Stimulated activated CD4-positive, alpha-beta T cell treated with anti-CD3 and anti-CD28 coated beads, Interleukin-15, amount 100 ng/mL, for 24 hours (primary cell): ENCODE results near the gene ZNF180.
"Not testable (repeated sequence)": the region's sequence is repeated elsewhere in the genome, so short reads cannot be mapped to it uniquely, and the experiment has no call there.

Experiments used
- DNase-seq: peaks from one replicate; pipeline ENCODE4 v3.0.0-alpha.2; 2020

Gene ZNF180

DNA sequence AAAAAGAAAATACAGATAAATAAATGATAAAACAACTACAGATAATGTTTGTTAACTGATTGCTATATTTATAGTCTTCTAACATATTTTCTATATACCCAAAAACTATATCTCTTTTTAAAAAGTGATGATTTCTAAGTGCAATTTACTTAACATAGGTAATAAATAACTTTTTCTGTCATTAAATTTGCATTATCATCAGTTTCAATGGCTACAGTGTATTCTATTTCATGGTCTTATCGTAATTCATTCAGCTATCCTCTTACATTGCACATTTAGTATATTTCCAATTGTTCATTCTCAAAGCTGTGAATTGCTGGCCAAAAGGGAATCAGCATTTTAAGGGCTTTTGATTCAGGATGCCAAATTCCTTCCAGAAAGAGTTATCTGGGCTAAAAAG is 3.6 kb downstream of the ZNF180 start:
- DNase-seq: no peak

DNA sequence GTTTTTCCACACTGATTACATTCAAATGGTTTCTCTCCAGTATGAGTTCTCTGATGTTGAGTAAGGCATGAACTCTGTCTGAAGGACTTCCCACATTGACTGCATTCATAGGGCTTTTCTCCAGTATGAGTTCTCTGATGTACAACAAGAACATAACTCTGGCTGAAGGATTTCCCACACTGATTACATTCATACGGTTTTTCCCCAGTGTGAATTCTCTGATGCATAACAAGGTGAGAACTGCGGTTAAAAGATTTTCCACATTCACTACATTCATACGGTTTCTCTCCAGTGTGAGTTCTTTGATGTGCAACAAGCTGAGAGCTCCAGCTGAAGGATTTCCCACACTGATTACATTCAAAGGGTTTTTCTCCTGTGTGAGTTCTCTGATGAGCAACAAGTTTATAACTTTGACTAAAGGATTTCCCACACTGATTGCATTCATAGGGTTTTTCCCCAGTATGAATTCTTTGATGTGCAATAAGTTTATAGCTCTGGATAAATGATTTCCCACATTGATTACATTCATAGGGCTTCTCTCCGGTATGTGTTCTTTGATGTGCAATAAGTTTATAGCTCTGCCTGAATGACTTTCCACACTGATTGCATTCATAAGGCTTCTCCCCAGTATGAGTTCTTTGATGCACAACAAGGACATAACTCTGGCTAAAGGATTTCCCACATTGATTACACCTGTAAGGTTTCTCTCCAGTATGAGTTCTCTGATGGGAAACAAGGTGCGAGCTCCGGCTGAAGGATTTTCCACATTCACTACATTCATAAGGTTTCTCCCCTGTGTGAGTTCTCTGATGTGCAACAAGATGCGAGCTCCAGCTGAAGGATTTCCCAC is 23.5 kb downstream of the ZNF180 start:
- no peak for DNase-seq

DNA sequence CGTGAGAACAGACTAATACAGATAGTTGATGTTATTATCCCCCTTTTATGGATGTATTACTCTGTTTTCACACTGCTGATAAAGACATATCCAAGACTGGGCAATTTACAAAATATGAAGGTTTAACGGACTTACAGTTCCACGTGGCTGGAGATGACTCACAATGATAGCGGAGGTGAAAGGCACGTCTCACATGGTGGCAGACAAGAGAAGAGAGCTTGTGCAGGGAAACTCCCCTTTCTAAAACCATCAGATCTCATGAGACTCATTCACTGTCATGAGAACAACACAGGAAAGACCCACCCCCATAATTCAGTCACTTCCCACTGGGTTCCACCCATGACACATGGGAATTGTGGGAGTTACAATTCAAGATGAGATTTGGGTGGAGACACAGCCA is 31.6 kb downstream of the ZNF180 start:
- DNase-seq: not testable (repeated sequence)

DNA sequence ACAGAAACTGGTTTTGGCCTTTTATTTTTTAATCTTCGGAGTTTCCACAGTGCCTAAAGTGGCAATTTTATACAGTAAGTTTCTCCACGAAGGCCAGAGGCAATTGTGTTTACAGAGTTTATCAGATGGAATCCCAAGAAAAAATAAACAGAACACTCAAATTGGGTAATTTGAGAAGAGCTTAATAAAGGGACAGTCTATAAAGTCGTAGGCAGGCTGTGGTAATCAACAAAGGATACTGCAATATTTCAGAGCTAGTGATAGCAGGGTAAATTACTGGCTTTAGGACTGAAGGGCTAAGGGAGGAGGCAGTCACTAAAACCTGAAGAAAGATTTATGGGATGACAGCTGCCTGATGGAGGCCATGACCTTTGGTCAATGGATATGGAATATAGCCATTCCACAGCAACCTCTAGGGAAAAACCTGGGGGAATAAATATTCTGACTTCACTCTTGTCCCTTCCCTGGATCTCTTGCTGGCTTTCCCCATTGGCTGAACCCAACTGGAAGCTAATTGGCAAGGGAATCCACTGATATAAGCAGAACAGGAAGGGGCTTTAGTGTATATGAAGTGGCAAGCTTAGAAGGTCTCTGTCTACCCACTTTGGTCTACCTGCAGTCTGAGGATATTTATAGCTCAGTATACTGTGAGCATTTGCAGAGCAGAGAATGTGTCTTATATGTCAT is 37.6 kb downstream of the ZNF180 start:
- not testable (repeated sequence) for DNase-seq

DNA sequence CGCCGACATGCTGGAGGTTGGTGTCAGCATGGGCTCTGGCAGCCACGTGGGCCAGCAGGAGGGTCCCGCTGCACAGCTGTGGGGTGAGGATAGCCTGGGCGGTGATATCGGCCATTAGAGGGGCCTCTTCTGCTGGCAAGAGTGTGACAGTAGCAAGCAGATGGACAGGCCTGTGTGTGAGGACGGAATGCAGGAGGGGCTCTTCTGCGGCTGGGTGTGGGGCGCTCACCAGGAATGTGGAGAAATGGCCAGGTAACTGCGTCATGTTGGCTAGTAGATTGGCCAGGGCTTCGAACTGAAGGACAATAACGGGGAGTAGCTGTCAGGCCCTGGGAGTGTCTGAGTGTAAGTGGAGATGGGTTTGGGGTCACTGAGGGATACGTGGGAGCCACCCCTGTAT is 44.3 kb downstream of the ZNF180 start:
- DNase-seq: not testable (repeated sequence)

DNA sequence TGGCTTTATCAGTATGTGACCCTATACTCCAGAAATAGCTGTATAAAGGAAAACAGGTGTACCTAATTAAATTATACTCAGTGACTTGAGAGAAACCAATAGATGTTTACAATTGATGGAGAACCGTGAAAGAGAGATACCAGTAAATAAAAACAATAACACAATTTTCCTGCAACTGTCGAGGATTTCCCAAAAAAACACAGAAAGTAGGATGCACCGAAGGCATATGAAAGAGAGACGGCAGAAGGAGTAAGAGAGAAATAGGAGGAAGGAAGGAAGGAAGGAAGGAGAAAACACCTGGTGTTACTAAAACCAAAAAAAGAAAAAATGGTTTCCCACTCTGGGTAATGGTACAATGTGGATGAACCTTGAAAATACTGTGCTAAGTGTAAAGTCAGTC is 45.2 kb downstream of the ZNF180 start:
- DNase-seq: no peak

DNA sequence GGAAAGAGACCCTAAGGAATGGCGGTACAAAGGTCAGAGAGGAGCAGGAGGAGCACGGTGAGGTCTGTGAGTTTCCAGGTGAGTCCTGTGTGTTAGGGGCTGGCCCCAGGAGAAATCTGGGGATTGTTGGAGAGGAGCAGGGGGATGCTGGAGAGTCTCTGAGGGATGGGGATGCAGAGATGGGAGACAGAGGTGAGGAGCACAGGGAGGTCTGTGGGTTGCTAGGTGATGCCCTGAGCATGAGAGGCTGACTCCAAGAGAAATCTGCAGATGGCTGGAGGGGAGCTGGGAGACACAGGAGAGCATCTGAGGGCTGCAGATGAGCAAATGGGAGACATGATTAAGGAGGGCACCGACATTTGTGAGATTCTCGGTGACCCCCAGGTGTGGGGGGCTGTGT is 48.0 kb downstream of the ZNF180 start:
- no peak for DNase-seq

DNA sequence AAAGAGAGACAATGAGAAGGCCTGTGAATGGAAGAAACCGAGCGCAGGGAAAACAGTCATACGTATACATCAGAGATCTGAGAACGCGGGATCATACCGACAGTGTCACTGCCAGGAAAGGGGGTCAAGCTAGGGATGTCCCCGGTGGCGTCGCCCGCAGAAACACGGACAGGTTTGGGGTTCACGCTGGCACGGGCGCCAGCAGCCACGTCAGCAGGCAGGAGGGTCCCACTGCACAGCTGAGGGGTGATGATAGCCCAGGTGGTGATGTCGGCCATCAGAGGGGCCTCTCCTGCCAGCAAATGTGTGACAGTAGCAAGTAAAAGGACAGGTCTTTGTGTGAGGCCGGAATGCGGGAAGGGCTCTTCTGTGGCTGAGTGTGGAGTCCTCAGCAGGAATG is 48.6 kb downstream of the ZNF180 start:
- no peak for DNase-seq

DNA sequence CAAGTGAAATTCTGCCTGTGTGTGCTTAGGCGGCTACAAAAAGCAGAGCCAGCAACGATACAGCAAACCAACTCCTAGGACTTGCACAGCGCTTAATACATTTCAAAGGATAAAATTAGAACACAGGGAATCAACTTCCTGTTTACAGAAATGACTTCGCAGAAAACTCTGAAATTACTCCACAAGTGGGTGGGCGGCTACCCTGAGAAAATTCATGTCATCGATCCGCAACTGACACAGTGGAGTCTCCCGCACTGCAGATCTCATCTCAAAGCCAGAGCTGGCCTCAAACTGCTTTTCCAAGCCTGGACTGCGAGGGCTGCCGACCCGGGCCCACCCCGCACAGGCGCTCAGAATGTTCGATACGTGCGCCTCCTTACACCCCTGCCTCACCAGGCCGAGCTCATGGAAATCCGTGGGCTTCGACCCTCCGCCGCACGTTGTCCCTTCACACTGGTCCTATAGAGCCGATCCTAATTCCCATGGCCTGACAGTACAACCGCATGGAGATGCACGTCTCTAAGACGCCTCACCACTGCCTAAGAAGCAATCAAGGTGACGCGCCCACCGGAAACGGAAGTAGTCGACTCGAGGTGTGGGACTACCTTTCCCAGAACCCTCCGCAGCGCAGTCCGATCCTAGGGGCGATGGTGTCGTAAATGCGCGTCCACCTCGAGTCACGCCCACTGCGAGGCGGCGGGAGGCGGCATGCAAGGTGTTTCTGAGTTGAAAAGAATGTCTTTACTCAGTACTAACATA is 52.2 kb downstream of the ZNF180 start, which contains the start of gene ZNF229:
TSS of gene ZNF229 (minus strand) at position 557 of the 759 bp plus-strand sequence. CDS start 5,625 bp downstream, outside the sequence.
- DNase-seq: peak; percentile 85

DNA sequence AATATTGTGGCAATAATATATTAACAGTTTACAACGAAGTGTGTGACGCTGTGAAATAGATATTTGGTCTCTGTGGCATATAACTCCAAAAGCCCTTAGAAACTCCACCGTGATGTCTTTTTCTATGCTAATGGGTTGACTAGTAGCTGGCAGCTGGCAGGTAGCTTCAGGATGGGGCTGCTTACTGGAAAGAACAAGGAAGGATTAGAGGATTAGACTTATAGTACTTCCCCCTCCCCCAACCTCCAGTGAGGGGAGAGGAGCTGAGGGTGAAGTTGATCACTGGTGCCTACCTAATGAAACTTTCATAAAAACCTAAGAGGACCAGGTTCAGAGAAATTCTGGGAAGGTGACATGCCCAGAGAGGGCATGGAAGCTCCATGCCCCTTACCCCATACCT is 61.9 kb downstream of the ZNF180 start:
- no peak for DNase-seq

DNA sequence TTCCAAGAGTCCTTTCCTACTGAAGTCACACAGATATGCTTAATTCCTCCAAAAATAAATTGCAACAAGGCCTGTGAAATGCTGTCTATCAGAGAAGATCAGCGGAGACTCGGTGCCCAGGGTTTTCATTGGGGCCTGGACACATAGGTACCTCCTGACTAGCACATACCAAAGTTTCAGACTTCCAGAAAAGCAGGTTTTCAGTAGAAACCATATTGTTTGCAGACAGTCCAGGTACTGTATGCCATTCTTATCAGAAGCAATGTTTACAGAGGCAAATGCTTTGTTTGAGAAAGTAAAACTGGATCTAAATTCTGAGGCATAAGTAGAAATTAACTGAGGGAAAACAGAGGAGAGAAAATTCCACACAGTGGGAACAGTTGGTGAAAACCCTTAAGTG is 64.9 kb downstream of the ZNF180 start:
- DNase-seq: no peak

DNA sequence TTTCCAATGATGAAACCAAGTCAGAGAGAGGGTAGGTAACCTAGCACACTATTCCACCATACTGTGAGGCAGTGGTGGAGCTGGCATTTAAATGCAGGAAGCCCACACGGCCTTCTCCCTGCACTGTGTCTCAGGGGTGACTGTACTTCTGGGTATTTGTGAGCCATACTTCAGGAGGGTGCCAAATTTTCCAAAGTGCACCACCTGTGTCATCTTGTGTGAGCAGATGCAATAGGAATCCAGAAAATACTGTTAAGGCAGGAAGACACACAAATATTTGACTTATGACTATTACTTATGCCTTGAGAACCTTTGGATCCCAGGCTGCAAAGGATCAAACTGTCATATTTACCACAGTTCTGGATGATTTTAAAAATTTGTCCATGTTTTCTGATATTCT is 69.4 kb downstream of the ZNF180 start:
- no peak for DNase-seq
